ENCODE results near the gene KLB.
"Not testable (repeated sequence)": the region's sequence is repeated elsewhere in the genome, so short reads cannot be mapped to it uniquely, and the experiment has no call there.

KLB gene
- 0 to 0.39 (median 0.07) reads per million in 9 experiments for total RNA-seq

- Mint-ChIP-seq H3K27me3 (peaks cover 0 to 10% of the 10 kb centered on the region in 2 donors), H3K4me1 (ENCODE audit: low read depth in 2 of 2) (no peaks in the 10 kb centered on the region), H3K9me3 (no peaks in the 10 kb centered on the region), H3K27ac (no peak within 1 kb of the TSS), H3K36me3 (ENCODE audit: insufficient read depth) (peaks cover 4% of the 10 kb centered on the region), H3K4me3 (no peak within 1 kb of the TSS)
- DNase-seq (no peak), ATAC-seq (replicated peaks) (no peak)
Measured at GRCh38 chr4:39406763-39407583, at the start of gene KLB. Gene KLB, plus strand, starts transcription at chr4:39406930. Its CDS starts 20 bp downstream, at chr4:39406950.

GRCh38 chr4:39357002-39357401 is 49.7 kb upstream of the KLB start:
- no peak for ATAC-seq (replicated peaks)
- DNase-seq, result no peak
- Mint-ChIP-seq H3K27me3 (no peaks in the 10 kb centered on the region), H3K36me3 (ENCODE audit: insufficient read depth) (peaks cover 8% of the 10 kb centered on the region), H3K4me3 (no peak overlapping the region), H3K4me1 (ENCODE audit: low read depth in 2 of 2) (peaks cover 25 to 44% of the 10 kb centered on the region in 2 donors), H3K27ac (peak overlapping the region; percentile 51 to 62), H3K9me3 (no peaks in the 10 kb centered on the region)

GRCh38 chr4:39360611-39361010 is 46.1 kb upstream of the KLB start:
- H3K27ac Mint-ChIP-seq; DNase-seq; H3K27me3 Mint-ChIP-seq; H3K9me3 Mint-ChIP-seq; ATAC-seq (replicated peaks); H3K4me3 Mint-ChIP-seq: not testable (repeated sequence)
- H3K36me3 Mint-ChIP-seq (ENCODE audit: insufficient read depth), result peaks cover 17% of the 10 kb centered on the region
- H3K4me1 Mint-ChIP-seq (ENCODE audit: low read depth in 2 of 2), result peaks cover 18 to 44% of the 10 kb centered on the region in 2 donors

GRCh38 chr4:39362827-39363226 is 43.9 kb upstream of the KLB start:
- Mint-ChIP-seq H3K27me3 (no peaks in the 10 kb centered on the region), H3K9me3 (no peaks in the 10 kb centered on the region), H3K4me1 (ENCODE audit: low read depth in 2 of 2) (peaks cover 26 to 46% of the 10 kb centered on the region in 2 donors), H3K27ac (peak overlapping the region in 1 of 2 donors; percentile 79), H3K36me3 (ENCODE audit: insufficient read depth) (peaks cover 33% of the 10 kb centered on the region), H3K4me3 (no peak overlapping the region)
- DNase-seq (no peak), ATAC-seq (replicated peaks) (no peak)

GRCh38 chr4:39363773-39364393 is 42.8 kb upstream of the KLB start:
- Mint-ChIP-seq H3K9me3 (no peaks in the 10 kb centered on the region), H3K27me3 (no peaks in the 10 kb centered on the region), H3K4me3 (peak overlapping the region; percentile 34 to 89), H3K36me3 (ENCODE audit: insufficient read depth) (peaks cover 33% of the 10 kb centered on the region), H3K27ac (peak overlapping the region; percentile 44 to 96), H3K4me1 (ENCODE audit: low read depth in 2 of 2) (peaks cover 24 to 42% of the 10 kb centered on the region in 2 donors)
- no peak for ATAC-seq (replicated peaks)
- no peak for DNase-seq

- DNase-seq (no peak), ATAC-seq (replicated peaks) (no peak)
- H3K27me3 Mint-ChIP-seq, result no peaks in the 10 kb centered on the region
- peaks cover 33% of the 10 kb centered on the region for H3K36me3 Mint-ChIP-seq (ENCODE audit: insufficient read depth)
- H3K27ac Mint-ChIP-seq, result peak overlapping the region; percentile 96
- H3K4me3 Mint-ChIP-seq, result peak overlapping the region; percentile 89 to 94
- H3K4me1 Mint-ChIP-seq (ENCODE audit: low read depth in 2 of 2), result peaks cover 22 to 39% of the 10 kb centered on the region in 2 donors
- no peaks in the 10 kb centered on the region for H3K9me3 Mint-ChIP-seq
Measured at GRCh38 chr4:39365360-39365759, 41.4 kb upstream of the KLB start.

GRCh38 chr4:39365830-39366771 is 40.6 kb upstream of the KLB start, which contains the start of gene RFC1:
Gene RFC1, minus strand, starts transcription at chr4:39366362. Its CDS starts 121 bp downstream, at chr4:39366241.
- peak within 1 kb of the TSS; percentile 96 for H3K27ac Mint-ChIP-seq
- H3K9me3 Mint-ChIP-seq, result no peaks in the 10 kb centered on the region
- H3K4me1 Mint-ChIP-seq (ENCODE audit: low read depth in 2 of 2), result peaks cover 22 to 39% of the 10 kb centered on the region in 2 donors
- H3K36me3 Mint-ChIP-seq (ENCODE audit: insufficient read depth), result peaks cover 33% of the 10 kb centered on the region
- ATAC-seq (replicated peaks) (peak; percentile 98), DNase-seq (peak; percentile 93 to 95 (median 93))
- peak within 1 kb of the TSS; percentile 89 to 94 for H3K4me3 Mint-ChIP-seq
- H3K27me3 Mint-ChIP-seq, result no peaks in the 10 kb centered on the region

GRCh38 chr4:39367166-39367565 is 39.6 kb upstream of the KLB start:
- DNase-seq (no peak), ATAC-seq (replicated peaks) (no peak)
- Mint-ChIP-seq H3K4me3 (peak overlapping the region; percentile 89 to 94), H3K36me3 (ENCODE audit: insufficient read depth) (peaks cover 28% of the 10 kb centered on the region), H3K27me3 (no peaks in the 10 kb centered on the region), H3K4me1 (ENCODE audit: low read depth in 2 of 2) (peaks cover 21 to 32% of the 10 kb centered on the region in 2 donors), H3K9me3 (no peaks in the 10 kb centered on the region), H3K27ac (peak overlapping the region in 1 of 2 donors; percentile 96)

GRCh38 chr4:39369301-39369700 is 37.4 kb upstream of the KLB start:
- Mint-ChIP-seq H3K36me3 (ENCODE audit: insufficient read depth) (peaks cover 18% of the 10 kb centered on the region), H3K4me1 (ENCODE audit: low read depth in 2 of 2) (peaks cover 16 to 19% of the 10 kb centered on the region in 2 donors), H3K27me3 (no peaks in the 10 kb centered on the region), H3K4me3 (no peak overlapping the region), H3K9me3 (no peaks in the 10 kb centered on the region), H3K27ac (no peak overlapping the region)
- ATAC-seq (replicated peaks), result no peak
- DNase-seq, result no peak

- ATAC-seq (replicated peaks); H3K4me3 Mint-ChIP-seq; DNase-seq; H3K4me1 Mint-ChIP-seq (ENCODE audit: low read depth in 2 of 2); H3K27me3 Mint-ChIP-seq; H3K27ac Mint-ChIP-seq; H3K9me3 Mint-ChIP-seq; H3K36me3 Mint-ChIP-seq (ENCODE audit: insufficient read depth): not testable (repeated sequence)
Measured at GRCh38 chr4:39371209-39371608, 35.5 kb upstream of the KLB start.

- DNase-seq, result no peak
- no peak for ATAC-seq (replicated peaks)
- Mint-ChIP-seq H3K36me3 (ENCODE audit: insufficient read depth) (no peaks in the 10 kb centered on the region), H3K27me3 (peaks cover 20 to 44% of the 10 kb centered on the region in 2 donors), H3K9me3 (no peaks in the 10 kb centered on the region), H3K4me1 (ENCODE audit: low read depth in 2 of 2) (no peaks in the 10 kb centered on the region), H3K4me3 (no peak overlapping the region), H3K27ac (no peak overlapping the region)
Measured at GRCh38 chr4:39375478-39375877, 31.3 kb upstream of the KLB start.

- Mint-ChIP-seq H3K27ac (no peak overlapping the region), H3K36me3 (ENCODE audit: insufficient read depth) (no peaks in the 10 kb centered on the region), H3K4me1 (ENCODE audit: low read depth in 2 of 2) (no peaks in the 10 kb centered on the region), H3K9me3 (no peaks in the 10 kb centered on the region), H3K27me3 (peaks cover 34 to 35% of the 10 kb centered on the region in 2 donors), H3K4me3 (no peak overlapping the region)
- no peak for DNase-seq
- ATAC-seq (replicated peaks), result no peak
Measured at GRCh38 chr4:39383690-39384089, 23.0 kb upstream of the KLB start.

- peaks cover 26 to 34% of the 10 kb centered on the region in 2 donors for H3K27me3 Mint-ChIP-seq
Measured at GRCh38 chr4:39384563-39384962, 22.2 kb upstream of the KLB start.

More at GRCh38 chr4:39384563-39384962, 22.2 kb upstream of the KLB start:
- no peak overlapping the region for H3K27ac Mint-ChIP-seq
- H3K4me3 Mint-ChIP-seq, result no peak overlapping the region
- ATAC-seq (replicated peaks) (no peak), DNase-seq (no peak)
- no peaks in the 10 kb centered on the region for H3K9me3 Mint-ChIP-seq
- no peaks in the 10 kb centered on the region for H3K36me3 Mint-ChIP-seq (ENCODE audit: insufficient read depth)
- no peaks in the 10 kb centered on the region for H3K4me1 Mint-ChIP-seq (ENCODE audit: low read depth in 2 of 2)
